WERI-Rb-1 (cell line): ENCODE data around the gene ITPR1.

Experiments
- DNase-seq: peaks from one replicate; pipeline ENCODE4 v3.0.0-alpha.2; 2020
- H3K27ac ChIP-seq: fragments of 250-450 bp; sonication (Bioruptor Pico); 2 replicates; pipeline ENCODE4 v1.5.1; 2020; ENCODE audit warnings: mild to moderate bottlenecking, moderate library complexity
- H3K27me3 ChIP-seq: fragments of 250-450 bp; sonication (Bioruptor Pico); 2 replicates; pipeline ENCODE4 v1.5.1; 2021; ENCODE audit warnings: mild to moderate bottlenecking, low read depth, moderate library complexity; ENCODE audit not compliant: insufficient read depth, severe bottlenecking
- H3K36me3 ChIP-seq: fragments of 250-450 bp; sonication (Bioruptor Pico); 2 replicates; pipeline ENCODE4 v1.5.1; 2020; ENCODE audit warnings: mild to moderate bottlenecking, moderate library complexity
- H3K4me3 ChIP-seq: 2 replicates; pipeline ENCODE4 v1.5.1; 2011; ENCODE audit warnings: low read depth, mild to moderate bottlenecking, control low read depth, low read length
- H3K9me3 ChIP-seq: fragments of 250-450 bp; sonication (Bioruptor Pico); 2 replicates; pipeline ENCODE4 v1.5.1; 2021; ENCODE audit warnings: mild to moderate bottlenecking, moderate library complexity; ENCODE audit not compliant: severe bottlenecking
- CTCF ChIP-seq: IDR thresholded peaks from 2 replicates; pipeline ENCODE4 v1.5.1; 2011; ENCODE audit warnings: low read depth, mild to moderate bottlenecking, control low read depth, inconsistent platforms, low read length

The ITPR1 gene

GRCh38 chr3:4703054-4703480 lies 209.9 kb downstream of the ITPR1 start:
- Histone ChIP-seq H3K27ac (no peak overlapping the region), H3K27me3 (no peaks in the 10 kb centered on the region), H3K9me3 (no peaks in the 10 kb centered on the region), H3K36me3 (no peaks in the 10 kb centered on the region), H3K4me3 (no peak overlapping the region)
- no peak for DNase-seq
- TF ChIP-seq CTCF = no peak

- H3K27ac ChIP-seq = no peak overlapping the region
- no peaks in the 10 kb centered on the region for H3K9me3 ChIP-seq
- no peak overlapping the region for H3K4me3 ChIP-seq
- no peaks in the 10 kb centered on the region for H3K27me3 ChIP-seq
- no peaks in the 10 kb centered on the region for H3K36me3 ChIP-seq
- TF ChIP-seq CTCF = no peak
- DNase-seq = no peak
Measured at GRCh38 chr3:4704552-4704951, 211.4 kb downstream of the ITPR1 start.

GRCh38 chr3:4707324-4707723 lies 214.2 kb downstream of the ITPR1 start:
- no peaks in the 10 kb centered on the region for H3K9me3 ChIP-seq
- no peaks in the 10 kb centered on the region for H3K36me3 ChIP-seq
- no peak for DNase-seq
- TF ChIP-seq CTCF = no peak
- no peaks in the 10 kb centered on the region for H3K27me3 ChIP-seq
- H3K4me3 ChIP-seq = no peak overlapping the region
- H3K27ac ChIP-seq = no peak overlapping the region

GRCh38 chr3:4708230-4708629 lies 215.1 kb downstream of the ITPR1 start:
- no peaks in the 10 kb centered on the region for H3K27me3 ChIP-seq
- no peak for DNase-seq
- no peak overlapping the region for H3K4me3 ChIP-seq
- H3K36me3 ChIP-seq = no peaks in the 10 kb centered on the region
- no peaks in the 10 kb centered on the region for H3K9me3 ChIP-seq
- TF ChIP-seq CTCF = no peak
- H3K27ac ChIP-seq = no peak overlapping the region

GRCh38 chr3:4709341-4709740 lies 216.2 kb downstream of the ITPR1 start:
- Histone ChIP-seq H3K4me3 (no peak overlapping the region), H3K36me3 (no peaks in the 10 kb centered on the region), H3K9me3 (no peaks in the 10 kb centered on the region), H3K27ac (no peak overlapping the region), H3K27me3 (no peaks in the 10 kb centered on the region)
- no peak for DNase-seq
- no peak for TF ChIP-seq CTCF

GRCh38 chr3:4710191-4710590 lies 217.0 kb downstream of the ITPR1 start:
- no peak overlapping the region for H3K4me3 ChIP-seq
- H3K27me3 ChIP-seq = no peaks in the 10 kb centered on the region
- no peaks in the 10 kb centered on the region for H3K9me3 ChIP-seq
- DNase-seq = no peak
- no peaks in the 10 kb centered on the region for H3K36me3 ChIP-seq
- H3K27ac ChIP-seq = no peak overlapping the region
- no peak for TF ChIP-seq CTCF
